Sigmoid colon (tissue), 7 donors: ENCODE measurements around the gene ABHD2. TPM values are rescaled to one million over a fixed set of nuclear protein-coding genes. Genes with fewer than 3 reads are reported as not detected.

Experiments
- DNase-seq: peaks from one replicate; pipeline ENCODE4 v3.0.0-alpha.2; 2019
- H3K27ac ChIP-seq, 4 donors: fragments of 200-600 bp; sonication (generic); one replicate each; pipeline ENCODE4 v1.5.1; 2016 to 2019; ENCODE audit warnings: mild to moderate bottlenecking in 1 of 4
- H3K27me3 ChIP-seq, 3 donors: fragments of 200-600 bp; sonication (generic); one replicate each; pipeline ENCODE4 v1.5.1; 2019; ENCODE audit warnings: mild to moderate bottlenecking in 1 of 3
- H3K36me3 ChIP-seq, 4 donors: fragments of 200-600 bp; sonication (generic); one replicate each; pipeline ENCODE4 v1.5.1; 2016 to 2019
- H3K4me1 ChIP-seq, 4 donors: fragments of 200-600 bp; sonication (generic); one replicate each; pipeline ENCODE4 v1.5.1; 2017 to 2019
- H3K4me3 ChIP-seq, 4 donors: fragments of 200-600 bp; sonication (generic); one replicate each; pipeline ENCODE4 v1.5.1; 2017 to 2019; ENCODE audit warnings: mild to moderate bottlenecking in 2 of 4, moderate library complexity in 1 of 4
- H3K9me3 ChIP-seq, 4 donors: fragments of 200-600 bp in 3 of 4; sonication (generic) in 3 of 4; one replicate each; pipeline versions ENCODE4 v1.5.1 to v1.6.1; 2013 to 2019
- EP300 ChIP-seq, 4 donors: sonication (generic); formaldehyde crosslinking; IDR thresholded peaks; one replicate each; pipeline ENCODE4 v1.6.1; 2017; ENCODE audit warnings: antibody characterized with exemption in 4 of 4
- POLR2A ChIP-seq, 2 donors: fragments of 450-650 bp; IDR thresholded peaks; one replicate each; pipeline ENCODE4 v1.6.1; 2016; ENCODE audit warnings: antibody characterized with exemption in 2 of 2, mild to moderate bottlenecking in 2 of 2, moderate library complexity in 2 of 2
- POLR2AphosphoS5 ChIP-seq, 4 donors: sonication (generic); formaldehyde crosslinking; IDR thresholded peaks; one replicate each; pipeline ENCODE4 v1.6.1; 2017; ENCODE audit warnings: antibody characterized with exemption in 4 of 4
- WGBS, 2 donors: extraction: QIAGEN DNeasy Blood & Tissue Kit; methylation state at CpG; one replicate each; pipeline ENCODE4 v1.1.7; 2013; 5-methylcytosine and 5-hydroxymethylcytosine counted together
- intact Hi-C: fragments of 100-400 bp; cut with DNase I; formaldehyde crosslinking; loops from one replicate; pipeline ENCODE4 v1.15.1; 2023
- polyA plus RNA-seq, 3 donors: library from polyadenylated mRNA; stranded (reverse); fragments of 200-250 nt; gene quantifications; one replicate each; pipeline ENCODE4 v1.2.3, GENCODE V29; 2013
- total RNA-seq, 4 donors: library from RNA; depleted of rRNA; stranded (reverse); fragments of >200 nt; gene quantifications; one replicate each; pipeline ENCODE4 v1.1.0, GENCODE V29; 2016
- TF ChIP-seq, protein P1 (sequence below), 4 experiments: fragments of 450-650 bp in 3 of 4; fragments of 200-600 bp in 1 of 4; IDR thresholded peaks; one replicate each; pipeline ENCODE4 v1.5.1; 2016 to 2019; ENCODE audit warnings: antibody characterized with exemption in 4 of 4, mild to moderate bottlenecking in 3 of 4, moderate library complexity in 2 of 4
- donor health status: healthy with polysubstance abuse.
- donor health status: Bipolar disorder and iron deficiency.
- donor health status: healthy.

Gene ABHD2
- total and polyA plus RNA-seq, 7 donors: 1.8 to 81.5 (median 32.9) TPM

DNA sequence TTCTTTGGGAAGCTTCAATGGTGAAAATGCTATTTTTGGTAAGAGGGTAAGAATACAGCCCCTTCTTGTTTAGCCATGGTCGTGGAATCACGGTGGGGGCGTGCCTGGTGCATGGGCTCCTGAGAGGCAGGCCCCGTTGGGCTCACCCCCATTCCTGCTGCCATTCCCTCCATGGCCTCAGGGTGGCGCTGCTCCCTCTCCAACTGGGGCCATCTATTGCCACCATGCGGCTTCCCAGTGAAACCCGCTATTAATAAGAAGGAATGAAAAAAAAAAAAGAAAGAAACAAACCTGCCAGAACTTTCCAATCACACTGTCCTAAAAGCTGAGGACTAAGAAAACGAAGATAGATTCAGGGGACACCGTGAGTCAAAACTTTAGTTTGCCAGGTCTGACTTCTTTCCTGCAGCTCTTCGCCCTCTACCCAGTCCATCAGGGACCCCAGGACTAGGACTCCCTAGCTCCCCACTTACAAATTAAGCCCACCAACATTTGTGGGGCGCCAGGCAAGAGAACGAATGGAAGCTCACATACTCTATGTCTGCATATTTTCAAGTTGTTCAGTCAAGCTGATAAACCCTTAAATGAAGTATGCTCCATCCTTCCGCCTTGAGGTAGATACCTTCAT is 30.6 kb upstream of the ABHD2 start:
- intact Hi-C loops: loop anchor here (1.0 to 5.0 kb wide), 3 partner anchors 71 to 185 kb away; partner anchors contain the start of gene FANCI

DNA sequence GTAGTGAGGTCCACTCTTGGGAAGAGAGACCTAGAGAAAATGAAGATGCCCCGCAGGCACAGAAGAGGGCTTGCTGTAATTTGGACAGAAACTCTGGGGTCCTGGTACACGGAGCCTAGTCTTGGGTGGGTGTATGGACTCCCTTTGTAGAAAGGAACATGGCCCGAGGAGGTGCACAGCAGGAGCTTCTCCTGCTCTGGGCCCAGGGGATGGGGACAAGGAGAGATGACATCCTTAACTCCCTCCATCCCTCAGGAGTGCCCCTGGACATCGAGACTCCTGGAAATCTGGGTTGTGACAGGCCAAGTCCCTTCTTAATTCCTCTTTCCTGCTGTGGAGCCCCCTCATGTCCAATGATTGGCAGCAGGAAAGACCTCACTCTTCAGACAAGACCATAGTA is 29.9 kb upstream of the ABHD2 start:
- intact Hi-C loops: loop anchor here (2.0 to 5.0 kb wide), 2 partner anchors 70 to 184 kb away; partner anchors contain the start of gene FANCI
- TF ChIP-seq POLR2AphosphoS5 (IDR thresholded peaks at IDR 0.05): no peak
- TF ChIP-seq, protein P1, sequence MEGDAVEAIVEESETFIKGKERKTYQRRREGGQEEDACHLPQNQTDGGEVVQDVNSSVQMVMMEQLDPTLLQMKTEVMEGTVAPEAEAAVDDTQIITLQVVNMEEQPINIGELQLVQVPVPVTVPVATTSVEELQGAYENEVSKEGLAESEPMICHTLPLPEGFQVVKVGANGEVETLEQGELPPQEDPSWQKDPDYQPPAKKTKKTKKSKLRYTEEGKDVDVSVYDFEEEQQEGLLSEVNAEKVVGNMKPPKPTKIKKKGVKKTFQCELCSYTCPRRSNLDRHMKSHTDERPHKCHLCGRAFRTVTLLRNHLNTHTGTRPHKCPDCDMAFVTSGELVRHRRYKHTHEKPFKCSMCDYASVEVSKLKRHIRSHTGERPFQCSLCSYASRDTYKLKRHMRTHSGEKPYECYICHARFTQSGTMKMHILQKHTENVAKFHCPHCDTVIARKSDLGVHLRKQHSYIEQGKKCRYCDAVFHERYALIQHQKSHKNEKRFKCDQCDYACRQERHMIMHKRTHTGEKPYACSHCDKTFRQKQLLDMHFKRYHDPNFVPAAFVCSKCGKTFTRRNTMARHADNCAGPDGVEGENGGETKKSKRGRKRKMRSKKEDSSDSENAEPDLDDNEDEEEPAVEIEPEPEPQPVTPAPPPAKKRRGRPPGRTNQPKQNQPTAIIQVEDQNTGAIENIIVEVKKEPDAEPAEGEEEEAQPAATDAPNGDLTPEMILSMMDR (IDR thresholded peaks at IDR 0.05): no peak
- no peak for TF ChIP-seq EP300 (IDR thresholded peaks at IDR 0.05)
- TF ChIP-seq POLR2A (IDR thresholded peaks at IDR 0.05): no peak
- no peaks in the 10 kb centered on the region for H3K27me3 ChIP-seq
- DNase-seq: no peak
- H3K9me3 ChIP-seq: no peaks in the 10 kb centered on the region
- H3K36me3 ChIP-seq: no peaks in the 10 kb centered on the region
- WGBS, 2 donors: 88 to 89% methylated on average over 4 of the region's 4 CpGs
- peaks cover 0 to 8% (median 4%) of the 10 kb centered on the region in 4 donors for H3K4me1 ChIP-seq
- H3K27ac ChIP-seq: no peak overlapping the region
- H3K4me3 ChIP-seq: no peak overlapping the region

More for the DNA sequence above, 30.6 kb upstream of the ABHD2 start:
- DNase-seq: peak; percentile 91
- no peak overlapping the region for H3K4me3 ChIP-seq
- H3K27me3 ChIP-seq: no peaks in the 10 kb centered on the region
- H3K9me3 ChIP-seq: no peaks in the 10 kb centered on the region
- no peaks in the 10 kb centered on the region for H3K36me3 ChIP-seq
- peaks cover 0 to 8% (median 4%) of the 10 kb centered on the region in 4 donors for H3K4me1 ChIP-seq
- no peak for TF ChIP-seq EP300 (IDR thresholded peaks at IDR 0.05)
- TF ChIP-seq, protein P1 (IDR thresholded peaks at IDR 0.05): peak; percentile 94 to 99 (median 97)
- 27 to 32% methylated on average over 13 of the region's 13 CpGs for WGBS, 2 donors
- no peak overlapping the region for H3K27ac ChIP-seq

DNA sequence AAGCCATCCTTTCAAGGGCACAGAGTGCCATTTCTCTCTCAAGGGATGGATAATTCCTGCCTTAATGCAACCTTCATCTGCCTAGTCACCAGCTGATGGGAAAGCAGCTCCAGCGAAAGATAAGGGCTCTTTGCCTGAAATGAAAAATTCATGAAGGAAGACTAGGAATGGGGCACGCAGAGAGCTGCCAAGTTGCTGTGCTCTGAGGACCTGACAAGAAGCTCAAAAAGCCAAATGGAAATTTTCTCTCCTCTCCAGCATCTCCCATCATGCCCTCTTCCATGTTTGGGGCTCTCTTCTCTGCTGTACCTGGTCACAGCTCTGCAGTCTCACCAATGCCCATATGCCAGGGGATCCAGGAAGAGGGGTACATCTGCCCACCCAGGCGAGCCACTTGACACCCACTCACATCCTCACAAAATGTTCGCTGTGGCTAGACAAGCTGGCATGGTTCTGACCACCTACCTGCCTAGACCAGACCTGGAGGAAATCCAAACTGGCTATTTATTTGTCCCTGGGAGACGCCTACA is 29.3 kb upstream of the ABHD2 start:
- intact Hi-C loops: loop anchor here (2.0 to 5.0 kb wide), 2 partner anchors 70 to 183 kb away; partner anchors contain the start of gene FANCI
- 52 to 83% methylated on average over 5 of the region's 5 CpGs for WGBS, 2 donors
- no peaks in the 10 kb centered on the region for H3K36me3 ChIP-seq
- no peaks in the 10 kb centered on the region for H3K27me3 ChIP-seq
- H3K4me3 ChIP-seq: no peak overlapping the region
- H3K4me1 ChIP-seq: peaks cover 0 to 8% (median 4%) of the 10 kb centered on the region in 4 donors
- no peaks in the 10 kb centered on the region for H3K9me3 ChIP-seq
- DNase-seq: no peak
- H3K27ac ChIP-seq: no peak overlapping the region
- TF ChIP-seq POLR2AphosphoS5 (IDR thresholded peaks at IDR 0.05) (no peak), POLR2A (IDR thresholded peaks at IDR 0.05) (no peak), EP300 (IDR thresholded peaks at IDR 0.05) (no peak)
- TF ChIP-seq, protein P1 (IDR thresholded peaks at IDR 0.05): no peak

DNA sequence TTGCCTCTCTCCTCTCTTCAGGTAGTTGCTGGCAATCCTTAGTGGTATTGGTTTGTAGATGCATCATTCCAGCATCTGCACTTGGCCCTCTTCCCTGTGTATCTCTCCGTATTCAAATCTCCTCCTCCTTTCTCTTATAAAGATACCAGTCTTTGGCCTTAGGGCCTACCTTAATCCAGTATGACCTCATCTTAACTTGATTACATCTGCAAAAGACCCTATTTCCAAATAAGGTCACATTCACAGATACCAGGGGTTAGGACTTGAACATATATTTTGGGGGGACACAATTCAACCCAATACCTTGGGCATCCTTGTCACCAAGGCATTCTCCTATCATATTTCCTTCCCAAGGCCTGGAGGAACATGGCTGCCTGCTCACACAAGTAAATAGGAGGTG is 22.0 kb upstream of the ABHD2 start:
- Histone ChIP-seq H3K27me3 (no peaks in the 10 kb centered on the region), H3K36me3 (no peaks in the 10 kb centered on the region), H3K4me1 (no peaks in the 10 kb centered on the region), H3K27ac (no peak overlapping the region), H3K4me3 (no peak overlapping the region), H3K9me3 (peaks cover 7 to 15% (median 12%) of the 10 kb centered on the region in 4 donors)
- DNase-seq: no peak
- TF ChIP-seq POLR2A (IDR thresholded peaks at IDR 0.05) (no peak), EP300 (IDR thresholded peaks at IDR 0.05) (no peak)
- TF ChIP-seq, protein P1 (IDR thresholded peaks at IDR 0.05): no peak
- intact Hi-C loops: no loop called here
- WGBS, 2 donors: 88 to 98% methylated on average over 1 of the region's 1 CpG
